ENCODE results near the gene SIDT1.

SIDT1 gene

GRCh38 chr3:113594066-113594465 lies 61.7 kb downstream of the SIDT1 start:
- no peak for DNase-seq (ENCODE audit: low read depth, low spot score)

GRCh38 chr3:113597596-113598354 lies 65.4 kb downstream of the SIDT1 start:
- DNase-seq (ENCODE audit: low read depth, low spot score) = no peak

- DNase-seq (ENCODE audit: low read depth, low spot score) = no peak
Measured at GRCh38 chr3:113600418-113601182, 68.2 kb downstream of the SIDT1 start.

GRCh38 chr3:113601240-113601639 lies 68.9 kb downstream of the SIDT1 start:
- no peak for DNase-seq (ENCODE audit: low read depth, low spot score)

GRCh38 chr3:113602256-113602655 lies 69.9 kb downstream of the SIDT1 start:
- no peak for DNase-seq (ENCODE audit: low read depth, low spot score)

GRCh38 chr3:113602836-113603235 lies 70.5 kb downstream of the SIDT1 start:
- no peak for DNase-seq (ENCODE audit: low read depth, low spot score)

GRCh38 chr3:113606539-113607218 lies 74.3 kb downstream of the SIDT1 start:
- DNase-seq (ENCODE audit: low read depth, low spot score) = no peak

GRCh38 chr3:113607219-113607596 lies 74.9 kb downstream of the SIDT1 start:
- DNase-seq (ENCODE audit: low read depth, low spot score) = no peak

- DNase-seq (ENCODE audit: low read depth, low spot score) = no peak
Measured at GRCh38 chr3:113614402-113614801, 82.0 kb downstream of the SIDT1 start.

- no peak for DNase-seq (ENCODE audit: low read depth, low spot score)
Measured at GRCh38 chr3:113615976-113616375, 83.6 kb downstream of the SIDT1 start.

GRCh38 chr3:113617726-113618125 lies 85.4 kb downstream of the SIDT1 start:
- DNase-seq (ENCODE audit: low read depth, low spot score) = no peak

GRCh38 chr3:113620091-113620490 lies 87.7 kb downstream of the SIDT1 start:
- DNase-seq (ENCODE audit: low read depth, low spot score) = no peak

GRCh38 chr3:113623324-113623723 lies 91.0 kb downstream of the SIDT1 start:
- no peak for DNase-seq (ENCODE audit: low read depth, low spot score)

GRCh38 chr3:113623811-113624210 lies 91.5 kb downstream of the SIDT1 start:
- DNase-seq (ENCODE audit: low read depth, low spot score) = no peak

GRCh38 chr3:113625834-113626233 lies 93.5 kb downstream of the SIDT1 start:
- no peak for DNase-seq (ENCODE audit: low read depth, low spot score)

GRCh38 chr3:113626503-113627371 lies 94.4 kb downstream of the SIDT1 start:
- DNase-seq (ENCODE audit: low read depth, low spot score) = no peak

GRCh38 chr3:113628316-113628715 lies 96.0 kb downstream of the SIDT1 start:
- DNase-seq (ENCODE audit: low read depth, low spot score) = no peak

GRCh38 chr3:113628788-113629187 lies 96.4 kb downstream of the SIDT1 start:
- no peak for DNase-seq (ENCODE audit: low read depth, low spot score)

- DNase-seq (ENCODE audit: low read depth, low spot score) = no peak
Measured at GRCh38 chr3:113629584-113630421, 97.4 kb downstream of the SIDT1 start.

- no peak for DNase-seq (ENCODE audit: low read depth, low spot score)
Measured at GRCh38 chr3:113630956-113631542, 98.7 kb downstream of the SIDT1 start.

All from activated naive CD8-positive, alpha-beta T cell treated with anti-CD3 and anti-CD28 coated beads, Interleukin-2, amount 50 U/mL, for 16 hours (primary cell).